ENCODE measurements around the gene CUTA. TPM values are rescaled to one million over a fixed set of nuclear protein-coding genes. Genes with fewer than 3 reads are reported as not detected.
A peak's percentile ranks its signal among the peaks of the same experiment; 100 is the strongest.

The CUTA gene, protein sequence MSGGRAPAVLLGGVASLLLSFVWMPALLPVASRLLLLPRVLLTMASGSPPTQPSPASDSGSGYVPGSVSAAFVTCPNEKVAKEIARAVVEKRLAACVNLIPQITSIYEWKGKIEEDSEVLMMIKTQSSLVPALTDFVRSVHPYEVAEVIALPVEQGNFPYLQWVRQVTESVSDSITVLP
- 94.6 TPM for total RNA-seq
- long read RNA-seq, transcript CUTA-203 (6 exons, 937 nt), result minor isoform, 9 of 50 reads
- long read RNA-seq, transcript CUTA-205 (5 exons, 1,054 nt), result minor isoform, 14 of 50 reads
- long read RNA-seq, transcript CUTA-210 (6 exons, 769 nt), result major isoform, 19 of 50 reads
- long read RNA-seq, partial matches to known transcripts, result 0 of 50 reads
- long read RNA-seq, other reads (novel, unspliced or antisense), result 4 of 50 reads

DNA sequence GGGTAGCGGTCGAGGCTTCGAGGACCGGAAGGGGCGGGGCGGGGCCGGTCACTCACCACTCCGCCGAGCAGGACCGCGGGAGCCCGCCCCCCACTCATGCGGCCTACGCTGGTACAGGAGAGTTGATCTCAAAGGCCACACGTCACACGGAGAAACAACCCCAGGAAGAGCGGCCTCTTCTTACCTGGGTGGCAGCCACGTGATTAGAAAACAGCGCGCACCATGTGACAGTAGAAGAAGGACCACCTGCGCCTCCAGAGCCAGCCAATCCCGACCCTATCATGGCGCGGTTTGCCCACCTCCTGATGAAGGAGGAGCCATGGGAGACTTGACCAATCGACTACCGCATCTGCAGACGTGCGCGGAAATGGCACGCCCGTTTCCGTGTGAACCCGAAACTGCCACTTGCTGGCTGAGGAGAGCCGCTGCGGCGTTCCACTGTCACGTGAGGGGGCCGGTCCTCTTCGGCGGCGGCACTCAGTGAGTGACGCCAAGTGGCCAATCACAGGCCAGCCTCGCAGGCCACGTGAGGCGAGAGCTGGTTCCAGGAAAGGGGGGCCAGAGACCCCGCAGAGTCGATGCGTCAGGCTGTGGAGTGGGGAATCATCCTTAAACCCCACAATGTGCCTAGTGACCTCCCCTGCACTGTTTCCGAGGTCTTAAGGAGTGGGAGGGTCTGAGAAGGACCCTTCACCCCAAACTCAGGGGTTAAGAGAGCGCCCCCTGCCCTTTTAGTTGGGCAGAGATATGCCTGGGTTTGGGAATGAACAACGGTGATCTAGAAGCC lies at the start of gene CUTA:
Gene CUTA, minus strand, starts transcription at position 205 of the 787 bp plus-strand sequence. Its CDS starts 107 bp downstream, at position 98.
- DNase-seq (ENCODE audit: low spot score), result peak; percentile 100
- intact Hi-C loops (cut with DNase I), result loop anchor here (1.0 to 10.0 kb wide), 2 partner anchors 8 to 277 kb away; no protein-coding TSS in a partner anchor

DNA sequence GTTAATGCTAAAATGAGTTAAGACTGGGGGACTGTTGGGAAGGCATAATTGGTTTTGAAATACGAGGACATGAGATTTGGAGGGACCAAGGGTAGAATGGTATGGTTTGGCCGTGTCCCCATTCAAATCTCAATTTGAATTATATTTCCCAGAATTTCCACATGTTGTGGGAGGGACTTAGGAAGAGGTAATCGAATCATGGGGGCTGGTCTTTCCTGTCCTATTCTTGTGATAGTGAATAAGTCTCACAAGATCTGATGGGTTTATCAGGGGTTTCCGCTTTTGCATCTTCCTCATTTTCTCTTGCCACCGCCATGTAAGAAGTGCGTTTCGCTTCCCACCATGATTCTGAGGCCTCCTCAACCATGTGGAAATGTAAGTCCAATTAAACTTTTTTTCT lies 49.2 kb upstream of the CUTA start:
- intact Hi-C loops (cut with DNase I), result no loop called here
- no peak for DNase-seq (ENCODE audit: low spot score)

DNA sequence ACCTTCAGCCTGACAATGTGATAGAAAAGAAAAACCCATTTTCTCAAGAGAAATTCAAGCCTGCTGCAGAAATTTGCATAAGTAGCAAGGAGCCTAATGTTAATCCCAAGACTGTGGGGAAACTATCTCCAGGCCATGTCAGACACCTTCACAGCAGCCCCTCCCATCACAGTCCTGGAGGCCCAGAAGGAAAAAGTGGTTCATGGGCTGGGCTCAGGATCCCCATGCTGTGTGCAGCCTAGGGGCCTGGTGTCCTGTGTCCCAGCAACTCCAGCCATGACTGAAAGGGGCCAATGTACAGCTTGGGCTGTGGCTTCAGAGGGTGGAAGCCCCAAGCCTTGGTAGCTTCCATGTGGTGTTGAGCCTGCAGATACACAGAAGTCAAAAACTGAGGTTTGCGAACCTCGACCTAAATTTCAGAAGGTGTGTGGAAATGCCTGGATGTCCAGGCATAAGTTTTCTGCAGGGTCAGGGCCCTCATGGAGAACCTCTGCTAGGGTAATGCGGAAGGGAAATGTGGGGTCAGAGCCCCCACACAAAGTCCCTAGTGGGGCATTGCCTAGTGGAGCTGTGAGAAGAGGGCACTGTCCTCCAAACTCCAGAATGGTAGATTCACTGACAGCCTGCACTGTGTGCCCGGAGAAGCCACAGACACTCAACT lies 48.3 kb upstream of the CUTA start:
- intact Hi-C loops (cut with DNase I), result no loop called here
- no peak for DNase-seq (ENCODE audit: low spot score)

DNA sequence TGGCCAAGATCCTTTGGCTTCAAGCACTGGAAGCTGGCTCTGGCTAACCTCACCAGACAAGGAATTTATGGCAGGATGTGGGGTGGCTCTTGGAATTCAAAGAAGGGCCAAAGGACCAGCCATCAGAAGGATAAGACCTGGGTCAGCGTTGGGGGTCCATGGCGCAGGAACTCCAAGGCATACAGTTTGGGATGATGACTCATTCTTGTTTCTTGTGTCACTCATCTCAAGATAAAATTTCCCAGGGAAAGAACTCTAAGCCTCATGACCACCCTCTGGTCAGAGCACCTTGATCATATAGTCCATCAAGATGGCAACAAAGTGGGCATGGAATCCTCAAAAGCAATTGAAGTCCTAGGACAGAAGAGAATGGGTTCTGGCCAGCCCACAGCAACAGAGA lies 41.3 kb upstream of the CUTA start:
- peak; percentile 4 for DNase-seq (ENCODE audit: low spot score)
- intact Hi-C loops (cut with DNase I), result loop anchor here (10.0 kb wide), 1 partner anchor 116 kb away; no protein-coding TSS in a partner anchor

DNA sequence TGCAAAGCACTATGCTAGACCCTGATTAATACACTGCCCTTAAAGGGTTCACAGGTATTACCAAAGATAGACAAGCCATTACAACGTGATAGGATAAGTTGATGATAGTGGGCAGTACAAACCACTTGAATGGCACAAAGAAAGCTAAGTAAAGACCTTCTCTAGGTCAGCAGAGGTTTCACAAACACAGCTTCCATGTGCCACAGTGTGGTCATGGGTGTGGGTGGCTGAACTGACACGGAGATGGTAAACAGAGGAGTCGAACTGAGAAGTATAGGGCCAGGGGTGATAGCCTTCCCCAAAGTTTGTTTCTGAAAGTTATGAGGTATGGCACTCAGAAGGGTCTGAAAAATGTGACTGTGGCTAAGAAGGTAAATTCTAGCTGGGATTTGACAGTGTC lies 40.8 kb upstream of the CUTA start:
- DNase-seq (ENCODE audit: low spot score), result no peak
- intact Hi-C loops (cut with DNase I), result loop anchor here (10.0 kb wide), 1 partner anchor 116 kb away; no protein-coding TSS in a partner anchor

DNA sequence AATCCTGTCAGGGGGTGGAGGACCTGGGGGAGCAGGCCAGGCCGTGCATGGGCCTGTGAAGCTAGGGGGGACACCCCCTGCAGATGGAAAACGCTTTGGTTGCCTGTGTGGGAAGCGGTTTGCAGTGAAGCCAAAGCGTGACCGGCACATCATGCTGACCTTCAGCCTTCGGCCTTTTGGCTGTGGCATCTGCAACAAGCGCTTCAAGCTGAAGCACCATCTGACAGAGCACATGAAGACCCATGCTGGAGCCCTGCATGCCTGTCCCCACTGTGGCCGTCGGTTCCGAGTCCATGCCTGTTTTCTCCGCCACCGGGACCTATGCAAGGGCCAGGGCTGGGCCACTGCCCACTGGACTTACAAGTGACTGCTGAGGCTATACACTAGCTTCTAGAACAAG lies 38.2 kb upstream of the CUTA start:
- intact Hi-C loops (cut with DNase I), result loop anchor here (10.0 kb wide), 1 partner anchor 119 kb away; no protein-coding TSS in a partner anchor

DNA sequence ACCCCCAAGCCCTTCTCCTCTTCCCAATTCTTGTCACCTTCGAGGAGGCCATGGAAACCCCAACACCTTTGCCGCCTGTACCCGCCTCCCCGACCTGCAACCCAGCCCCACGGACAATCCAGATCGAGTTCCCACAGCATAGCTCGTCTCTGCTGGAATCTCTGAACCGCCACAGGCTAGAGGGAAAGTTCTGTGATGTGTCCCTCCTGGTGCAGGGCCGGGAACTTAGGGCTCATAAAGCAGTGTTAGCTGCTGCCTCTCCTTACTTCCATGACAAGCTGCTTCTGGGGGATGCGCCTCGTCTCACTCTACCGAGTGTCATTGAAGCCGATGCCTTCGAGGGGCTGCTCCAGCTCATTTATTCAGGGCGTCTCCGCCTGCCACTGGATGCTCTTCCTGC lies 37.1 kb upstream of the CUTA start:
- DNase-seq (ENCODE audit: low spot score), result peak; percentile 63
- intact Hi-C loops (cut with DNase I), result loop anchor here (10.0 kb wide), 1 partner anchor 120 kb away; no protein-coding TSS in a partner anchor

More for the DNA sequence above, 38.2 kb upstream of the CUTA start:
- DNase-seq (ENCODE audit: low spot score), result peak; percentile 47

DNA sequence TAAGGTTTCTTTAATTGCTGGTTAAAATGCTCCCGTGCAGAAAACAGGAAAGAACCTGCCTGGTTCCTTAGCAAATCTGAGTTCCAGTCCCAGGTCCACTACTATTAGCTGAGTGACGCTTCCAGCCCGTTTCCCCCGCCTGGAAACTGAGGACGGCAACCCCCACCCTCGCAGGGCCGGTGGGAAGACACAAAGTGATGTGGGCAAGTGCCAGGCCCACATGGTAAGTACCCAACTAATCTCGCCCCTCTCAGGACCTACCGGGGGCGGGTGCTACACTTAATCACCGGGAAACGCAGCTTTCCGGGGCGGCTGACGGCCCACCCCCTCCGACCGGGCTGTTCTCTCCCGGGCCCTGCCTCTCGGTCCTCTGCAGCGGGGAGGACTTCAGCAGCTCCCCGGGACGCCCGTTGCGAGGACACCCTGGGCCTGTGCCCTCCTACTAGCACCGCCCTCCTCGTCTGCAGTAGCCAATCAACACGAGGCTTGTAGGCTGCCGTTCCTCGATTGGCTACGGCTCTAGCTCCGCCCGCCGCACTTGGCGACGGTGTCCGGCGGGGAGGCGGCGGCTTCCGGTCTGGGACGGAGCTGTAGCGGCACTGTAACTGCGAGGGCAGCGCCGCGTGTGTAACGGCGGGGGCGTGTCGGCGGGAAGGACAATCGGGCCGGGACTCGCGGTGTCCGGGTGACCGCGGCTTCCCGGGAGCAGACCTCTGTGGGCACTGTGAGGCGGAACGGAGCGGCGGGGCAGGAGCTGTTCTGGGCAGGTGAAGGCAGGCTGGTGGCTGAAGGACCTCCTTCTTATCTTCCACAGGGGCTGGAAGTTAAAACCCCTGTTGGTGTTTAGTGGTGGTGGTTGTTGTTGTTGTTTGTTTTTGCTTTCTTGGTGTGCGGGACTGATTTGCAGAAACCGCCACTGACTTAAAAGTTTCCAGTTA lies 36.4 kb upstream of the CUTA start, which contains the start of gene ZBTB9:
Gene ZBTB9, plus strand, starts transcription at position 568 of the 938 bp plus-strand sequence. CDS start 525 bp downstream, outside the sequence.
- DNase-seq (ENCODE audit: low spot score), result peak; percentile 99
- intact Hi-C loops (cut with DNase I), result loop anchor here (10.0 kb wide), 1 partner anchor 121 kb away; no protein-coding TSS in a partner anchor

DNA sequence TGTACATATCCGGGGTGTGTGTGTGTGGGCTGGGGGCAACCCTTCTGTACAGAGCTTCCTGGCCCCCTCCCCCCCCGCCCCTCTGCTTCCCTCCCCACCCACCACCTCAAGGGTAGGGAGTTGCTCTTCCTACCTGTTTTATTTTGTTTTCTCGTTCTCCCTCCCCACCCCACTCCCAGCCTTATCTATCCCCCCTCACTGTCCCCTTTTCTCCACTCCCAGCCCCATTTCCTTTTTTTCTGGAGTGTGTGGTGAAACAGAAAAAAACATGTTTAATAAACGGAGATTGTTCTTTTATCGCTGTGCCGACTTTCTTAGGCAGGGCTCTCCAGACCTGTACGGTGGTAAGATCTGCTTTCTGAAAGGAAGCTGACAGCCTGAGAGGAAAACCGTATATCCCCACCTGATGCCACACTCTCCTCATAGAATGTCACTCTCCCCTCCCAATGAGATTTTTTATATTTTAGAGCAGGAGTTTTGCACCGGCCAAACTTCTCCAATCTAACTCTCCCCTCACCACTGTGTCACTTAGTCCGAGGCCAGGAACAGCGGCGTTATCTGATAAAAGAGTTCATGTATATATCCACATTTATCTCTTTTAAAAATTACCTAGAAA lies 35.6 kb upstream of the CUTA start:
- intact Hi-C loops (cut with DNase I), result loop anchor here (10.0 kb wide), 1 partner anchor 121 kb away; no protein-coding TSS in a partner anchor
- no peak for DNase-seq (ENCODE audit: low spot score)

DNA sequence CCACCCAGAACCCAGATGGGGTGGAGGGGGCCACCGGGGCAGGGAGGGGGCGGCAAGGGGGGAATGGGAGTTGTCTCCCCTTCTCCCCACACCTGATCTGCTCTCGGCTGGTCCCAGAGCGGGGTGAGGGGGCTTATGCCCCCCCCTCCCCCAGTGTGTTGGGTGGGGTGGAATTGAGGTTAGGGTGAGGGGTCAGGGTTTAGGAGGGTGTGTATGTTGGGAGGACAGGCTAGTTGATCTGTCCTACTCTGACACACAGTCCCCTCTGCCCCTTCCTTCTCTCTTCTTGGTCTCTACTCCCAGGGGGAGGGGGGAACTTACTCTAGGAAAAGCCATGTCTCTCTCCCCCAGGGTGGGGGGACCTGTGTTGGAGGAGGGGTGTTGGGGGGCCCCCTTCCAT lies 34.6 kb upstream of the CUTA start:
- intact Hi-C loops (cut with DNase I), result loop anchor here (10.0 kb wide), 1 partner anchor 122 kb away; no protein-coding TSS in a partner anchor
- no peak for DNase-seq (ENCODE audit: low spot score)

DNA sequence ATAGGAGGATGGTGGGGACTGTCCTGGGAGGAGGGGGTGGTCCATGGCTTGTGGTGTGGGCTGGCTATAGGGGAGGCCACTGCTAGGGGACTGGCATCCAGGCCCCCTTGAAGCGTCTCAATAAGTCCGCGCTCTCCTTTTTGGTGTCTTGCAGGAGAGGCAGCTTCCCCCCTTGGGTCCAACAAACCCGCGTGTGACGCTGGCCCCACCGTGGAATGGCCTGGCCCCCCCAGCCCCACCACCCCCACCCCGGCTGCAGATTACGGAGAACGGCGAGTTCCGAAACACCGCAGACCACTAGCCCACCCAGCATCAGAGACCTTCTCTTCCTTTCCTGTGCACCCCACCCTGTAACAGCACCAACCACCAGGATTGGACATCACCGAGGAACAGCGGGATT lies 33.7 kb upstream of the CUTA start:
- intact Hi-C loops (cut with DNase I), result loop anchor here (10.0 kb wide), 1 partner anchor 123 kb away; no protein-coding TSS in a partner anchor
- no peak for DNase-seq (ENCODE audit: low spot score)

DNA sequence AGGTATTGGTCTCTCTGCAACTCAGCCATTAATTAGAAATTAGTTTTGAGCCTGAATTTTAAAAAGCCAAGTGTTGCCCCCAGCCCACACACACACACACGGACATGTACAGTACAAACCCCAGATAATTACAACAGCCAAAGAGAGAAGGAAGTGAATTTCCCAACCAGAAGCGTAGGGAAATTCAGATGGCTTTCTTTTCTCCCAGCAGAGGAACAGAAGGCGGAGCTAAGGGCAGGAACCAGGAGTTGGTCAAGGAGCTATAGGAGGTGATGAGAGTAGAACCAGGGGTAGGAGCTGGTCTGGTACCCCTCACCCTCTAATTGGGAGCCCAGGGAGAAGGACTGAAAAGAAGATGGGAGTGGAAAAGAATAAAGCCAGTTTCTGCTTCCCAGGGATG lies 32.5 kb upstream of the CUTA start:
- no peak for DNase-seq (ENCODE audit: low spot score)
- intact Hi-C loops (cut with DNase I), result loop anchor here (10.0 kb wide), 1 partner anchor 124 kb away; no protein-coding TSS in a partner anchor

DNA sequence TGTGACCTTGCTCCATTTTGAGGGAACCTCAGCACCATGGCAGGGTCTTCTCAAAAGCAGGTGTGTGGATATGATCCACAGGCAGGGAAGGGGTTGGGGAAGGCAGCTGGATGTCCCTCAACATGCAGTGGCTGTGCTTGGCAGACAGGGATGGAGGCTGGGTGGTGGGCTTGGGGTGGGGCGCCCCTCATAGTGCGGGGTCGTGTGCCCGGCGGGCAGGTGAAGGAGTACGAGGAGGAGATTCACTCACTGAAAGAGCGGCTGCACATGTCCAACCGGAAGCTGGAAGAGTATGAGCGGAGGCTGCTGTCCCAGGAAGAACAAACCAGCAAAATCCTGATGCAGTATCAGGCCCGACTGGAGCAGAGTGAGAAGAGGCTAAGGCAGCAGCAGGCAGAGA lies 28.4 kb upstream of the CUTA start:
- intact Hi-C loops (cut with DNase I), result no loop called here
- no peak for DNase-seq (ENCODE audit: low spot score)

DNA sequence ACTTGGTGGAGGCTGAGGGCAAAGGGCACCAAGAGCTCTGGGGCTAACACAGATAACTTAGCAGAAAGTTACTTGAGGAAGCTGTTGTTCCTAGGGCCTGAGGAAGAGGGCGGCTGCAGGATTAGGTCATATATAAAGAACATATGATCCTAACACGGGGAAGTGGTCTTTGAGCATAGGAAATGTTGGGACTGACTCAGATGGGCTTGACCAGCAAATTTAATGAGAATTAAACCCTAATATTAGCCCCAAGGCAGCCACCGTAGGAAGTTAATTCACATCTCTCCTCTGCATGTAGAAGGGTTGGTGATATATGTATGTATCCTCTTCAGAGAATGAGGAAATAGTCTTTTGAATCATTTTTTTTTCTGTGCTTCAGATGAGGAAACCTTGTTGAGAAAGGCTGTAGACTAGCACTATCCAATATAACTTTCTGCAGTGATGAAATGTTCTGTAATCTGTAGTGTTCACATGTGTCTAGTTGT lies 27.3 kb upstream of the CUTA start:
- intact Hi-C loops (cut with DNase I), result no loop called here
- no peak for DNase-seq (ENCODE audit: low spot score)

DNA sequence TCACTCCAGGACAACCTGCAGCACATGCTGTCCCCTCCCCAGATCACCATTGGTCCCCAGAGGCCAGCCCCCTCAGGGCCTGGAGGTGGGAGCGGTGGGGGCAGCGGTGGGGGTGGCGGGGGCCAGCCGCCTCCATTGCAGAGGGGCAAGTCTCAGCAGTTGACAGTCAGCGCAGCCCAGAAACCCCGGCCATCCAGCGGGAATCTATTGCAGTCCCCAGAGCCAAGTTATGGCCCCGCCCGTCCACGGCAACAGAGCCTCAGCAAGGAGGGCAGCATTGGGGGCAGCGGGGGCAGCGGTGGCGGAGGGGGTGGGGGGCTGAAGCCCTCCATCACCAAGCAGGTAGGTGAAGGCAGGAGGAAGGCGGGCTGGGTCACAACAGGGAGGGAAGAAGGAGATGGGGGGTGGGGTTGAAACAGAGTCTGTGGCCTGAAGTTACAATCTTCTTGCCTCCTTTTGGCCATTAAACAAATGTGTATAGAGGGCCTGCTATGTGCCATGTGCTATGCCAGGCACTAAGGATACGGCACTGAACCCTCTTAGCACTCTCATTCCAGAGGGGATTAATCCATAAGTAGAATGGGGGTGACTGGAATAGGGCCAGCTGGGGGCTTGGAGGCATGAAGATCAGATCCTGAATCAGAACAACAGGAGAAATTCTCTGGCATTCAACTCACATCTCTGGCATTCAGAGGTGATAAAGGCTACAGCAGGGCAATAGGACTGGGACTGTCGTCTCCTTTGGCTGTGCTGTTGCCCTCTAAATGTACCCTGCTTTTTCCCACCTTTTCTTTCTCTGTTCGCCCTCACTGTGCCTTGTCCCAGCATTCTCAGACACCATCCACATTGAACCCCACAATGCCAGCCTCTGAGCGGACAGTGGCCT lies 26.0 kb upstream of the CUTA start:
- intact Hi-C loops (cut with DNase I), result no loop called here
- DNase-seq (ENCODE audit: low spot score), result no peak

DNA sequence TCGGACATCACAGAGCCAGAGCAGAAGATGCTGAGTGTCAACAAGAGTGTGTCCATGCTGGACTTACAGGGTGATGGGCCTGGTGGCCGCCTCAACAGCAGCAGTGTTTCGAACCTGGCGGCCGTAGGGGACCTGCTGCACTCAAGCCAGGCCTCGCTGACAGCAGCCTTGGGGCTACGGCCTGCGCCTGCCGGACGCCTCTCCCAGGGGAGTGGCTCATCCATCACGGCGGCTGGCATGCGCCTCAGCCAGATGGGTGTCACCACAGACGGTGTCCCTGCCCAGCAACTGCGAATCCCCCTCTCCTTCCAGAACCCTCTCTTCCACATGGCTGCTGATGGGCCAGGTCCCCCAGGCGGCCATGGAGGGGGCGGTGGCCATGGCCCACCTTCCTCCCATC lies 25.1 kb upstream of the CUTA start:
- intact Hi-C loops (cut with DNase I), result no loop called here
- DNase-seq (ENCODE audit: low spot score), result no peak

DNA sequence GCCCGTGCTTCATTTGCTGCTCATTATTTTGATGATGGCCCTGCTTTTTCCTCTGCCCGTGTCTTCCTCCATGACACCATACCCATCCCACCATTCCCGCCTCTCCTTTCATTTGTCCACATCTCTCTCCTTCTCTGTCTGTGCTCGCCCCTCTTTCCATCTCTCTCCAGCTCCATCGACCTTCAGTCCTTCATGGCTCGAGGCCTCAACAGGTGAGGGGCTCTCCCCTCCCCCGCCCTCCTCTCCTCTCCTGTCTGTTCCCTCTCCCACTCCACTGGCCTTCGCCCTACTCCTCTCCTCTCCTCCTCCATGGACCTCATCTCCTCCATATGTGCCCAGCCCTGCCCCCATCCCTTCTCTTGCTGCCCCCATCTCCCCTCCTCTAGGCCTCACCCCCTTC lies 24.4 kb upstream of the CUTA start:
- intact Hi-C loops (cut with DNase I), result no loop called here
- no peak for DNase-seq (ENCODE audit: low spot score)
